Mesenchymal stem cell (in vitro differentiated cells and primary cell): ENCODE results near the gene VEZF1.

Experiments used
- DNase-seq: peaks from one replicate; pipeline ENCODE4 v3.0.0-alpha.2; 2013
- H2AFZ ChIP-seq: one replicate; pipeline ENCODE4 v1.6.1; 2013; ENCODE audit warnings: low read depth, mild to moderate bottlenecking, control low read depth, inconsistent platforms, low read length, moderate library complexity
- H2AK5ac ChIP-seq: 2 replicates; pipeline ENCODE4 v1.6.1; 2013; ENCODE audit warnings: low read length, moderate library complexity, mild to moderate bottlenecking, inconsistent platforms; ENCODE audit not compliant: severe bottlenecking
- H2BK120ac ChIP-seq: one replicate; pipeline ENCODE4 v1.6.1; 2013; ENCODE audit warnings: low read depth, mild to moderate bottlenecking, inconsistent platforms, low read length, moderate library complexity
- H2BK12ac ChIP-seq, 2 experiments: one replicate each; pipeline ENCODE4 v1.6.1; 2013; ENCODE audit warnings: inconsistent platforms in 2 of 2, low read length in 2 of 2, mild to moderate bottlenecking in 2 of 2, moderate library complexity in 2 of 2, control low read depth in 1 of 2
- H2BK15ac ChIP-seq: one replicate; pipeline ENCODE4 v1.6.1; 2013; ENCODE audit warnings: mild to moderate bottlenecking, low read depth, inconsistent platforms; ENCODE audit not compliant: poor library complexity, severe bottlenecking
- H2BK5ac ChIP-seq: 2 replicates; pipeline ENCODE4 v1.6.1; 2013; ENCODE audit warnings: low read depth, mild to moderate bottlenecking, low read length, control low read depth, inconsistent platforms; ENCODE audit not compliant: poor library complexity, severe bottlenecking
- H3K14ac ChIP-seq, 2 experiments: one replicate each; pipeline ENCODE4 v1.6.1; 2013; ENCODE audit warnings: inconsistent platforms in 2 of 2, low read length in 2 of 2, control low read depth in 1 of 2, mild to moderate bottlenecking in 1 of 2, moderate library complexity in 1 of 2
- H3K18ac ChIP-seq, 2 experiments: one replicate each; pipeline ENCODE4 v1.6.1; 2013; ENCODE audit warnings: inconsistent platforms in 2 of 2, low read length in 2 of 2, control low read depth in 1 of 2, low read depth in 1 of 2, mild to moderate bottlenecking in 1 of 2
- H3K23ac ChIP-seq, 2 experiments: one replicate each; pipeline ENCODE4 v1.6.1; 2013; ENCODE audit warnings: inconsistent platforms in 2 of 2, low read length in 2 of 2, mild to moderate bottlenecking in 2 of 2, moderate library complexity in 2 of 2, control low read depth in 1 of 2
- H3K27ac ChIP-seq: 2 replicates; pipeline ENCODE4 v1.5.1; 2013; ENCODE audit warnings: mild to moderate bottlenecking, moderate library complexity, low read length, control low read depth, inconsistent platforms; ENCODE audit not compliant: poor library complexity, severe bottlenecking
- H3K27me3 ChIP-seq, 2 experiments: 2 replicates each; pipeline versions ENCODE4 v1.6.1 to v1.7.0; 2013; ENCODE audit warnings: low read length in 2 of 2, mild to moderate bottlenecking in 2 of 2, moderate library complexity in 2 of 2, control low read depth in 1 of 2, inconsistent platforms in 1 of 2; ENCODE audit not compliant: control insufficient read depth in 1 of 2, insufficient read depth in 1 of 2
- H3K36me3 ChIP-seq, 2 experiments: 2 replicates each; pipeline versions ENCODE4 v1.6.1 to v1.7.0; 2013; ENCODE audit warnings: low read length in 2 of 2, control low read depth in 1 of 2, inconsistent platforms in 1 of 2, low read depth in 1 of 2, mild to moderate bottlenecking in 1 of 2; ENCODE audit not compliant: insufficient read depth in 2 of 2, control insufficient read depth in 1 of 2
- H3K4ac ChIP-seq, 2 experiments: one replicate each; pipeline ENCODE4 v1.6.1; 2013; ENCODE audit warnings: inconsistent platforms in 2 of 2, low read length in 2 of 2, mild to moderate bottlenecking in 2 of 2, moderate library complexity in 2 of 2, control low read depth in 1 of 2, low read depth in 1 of 2
- H3K4me1 ChIP-seq: 2 replicates; pipeline ENCODE4 v1.6.1; 2013; ENCODE audit warnings: low read depth, low read length, control low read depth; ENCODE audit not compliant: control insufficient read depth, insufficient read depth
- H3K4me2 ChIP-seq: 2 replicates; pipeline ENCODE4 v1.6.1; 2013; ENCODE audit warnings: low read length, mild to moderate bottlenecking, inconsistent platforms; ENCODE audit not compliant: poor library complexity, severe bottlenecking
- H3K4me3 ChIP-seq, 2 experiments: 2 replicates each; pipeline versions ENCODE4 v1.5.1 to v1.7.0; 2013; ENCODE audit warnings: low read length in 2 of 2, mild to moderate bottlenecking in 2 of 2, control low read depth in 1 of 2, low read depth in 1 of 2; ENCODE audit not compliant: insufficient read depth in 1 of 2
- H3K79me1 ChIP-seq: replicated peaks from 2 replicates; pipeline ENCODE4 v1.6.1; 2013; ENCODE audit warnings: mild to moderate bottlenecking, control low read depth, low read length, inconsistent platforms; ENCODE audit not compliant: poor library complexity, severe bottlenecking
- H3K9ac ChIP-seq: 2 replicates; pipeline ENCODE4 v1.7.0; 2013; ENCODE audit warnings: mild to moderate bottlenecking, low read length, moderate library complexity
- H3K9me3 ChIP-seq: 2 replicates; pipeline ENCODE4 v1.7.0; 2013; ENCODE audit warnings: mild to moderate bottlenecking, low read length; ENCODE audit not compliant: control insufficient read depth
- H4K8ac ChIP-seq: one replicate; pipeline ENCODE4 v1.6.1; 2013; ENCODE audit warnings: inconsistent platforms, mild to moderate bottlenecking, low read length, moderate library complexity
- H4K91ac ChIP-seq: one replicate; pipeline ENCODE4 v1.6.1; 2013; ENCODE audit warnings: mild to moderate bottlenecking, low read length, inconsistent platforms
- WGBS: methylation state at CpG from one replicate; pipeline ENCODE4 v1.1.7; 2013; ENCODE audit warnings: mixed read lengths; 5-methylcytosine and 5-hydroxymethylcytosine counted together

The VEZF1 gene

DNA sequence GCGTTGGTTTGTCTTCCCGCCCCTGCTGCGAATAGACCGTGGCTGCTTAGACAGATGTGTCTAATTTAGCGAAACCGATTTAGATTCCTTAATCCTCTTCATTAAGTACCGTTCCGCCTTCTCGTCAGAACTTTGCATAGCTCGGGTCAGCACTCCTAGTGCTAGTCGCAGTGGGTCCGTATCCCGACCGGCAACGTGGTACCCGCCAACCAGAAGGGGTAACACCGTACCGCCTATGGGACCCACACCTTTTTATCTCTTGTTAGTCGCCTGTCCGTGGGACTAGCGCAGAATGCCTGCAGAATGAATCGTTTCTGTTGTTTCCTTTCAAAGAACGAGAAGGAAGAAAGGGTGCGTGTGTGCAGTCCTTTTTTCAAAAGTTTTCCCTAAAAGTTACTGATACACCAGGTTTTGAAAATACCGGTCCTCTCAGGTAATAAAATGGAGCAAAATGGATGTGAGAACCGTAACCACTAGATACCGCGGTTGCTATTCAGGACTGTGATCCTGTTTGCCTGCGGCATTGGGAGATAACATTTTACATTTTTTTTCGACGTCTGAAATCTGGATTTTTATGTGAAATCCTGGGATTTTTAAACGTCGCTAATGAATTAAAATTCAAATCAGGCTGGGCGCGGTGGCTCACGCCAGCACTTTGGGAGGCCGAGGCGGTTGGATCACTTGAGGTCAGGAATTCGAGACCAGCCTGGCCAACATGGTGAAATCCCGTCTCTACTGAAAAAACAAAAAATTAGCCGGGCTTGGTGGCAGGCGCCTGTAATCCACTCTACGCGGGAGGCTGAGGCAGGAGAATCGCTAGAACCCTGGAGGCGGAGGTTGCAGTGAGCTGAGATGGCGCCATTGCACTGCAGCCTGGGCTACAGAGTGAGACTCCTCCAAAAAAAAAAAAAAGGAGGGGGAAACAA is 20.0 kb upstream of the VEZF1 start:
- DNase-seq = no peak

DNA sequence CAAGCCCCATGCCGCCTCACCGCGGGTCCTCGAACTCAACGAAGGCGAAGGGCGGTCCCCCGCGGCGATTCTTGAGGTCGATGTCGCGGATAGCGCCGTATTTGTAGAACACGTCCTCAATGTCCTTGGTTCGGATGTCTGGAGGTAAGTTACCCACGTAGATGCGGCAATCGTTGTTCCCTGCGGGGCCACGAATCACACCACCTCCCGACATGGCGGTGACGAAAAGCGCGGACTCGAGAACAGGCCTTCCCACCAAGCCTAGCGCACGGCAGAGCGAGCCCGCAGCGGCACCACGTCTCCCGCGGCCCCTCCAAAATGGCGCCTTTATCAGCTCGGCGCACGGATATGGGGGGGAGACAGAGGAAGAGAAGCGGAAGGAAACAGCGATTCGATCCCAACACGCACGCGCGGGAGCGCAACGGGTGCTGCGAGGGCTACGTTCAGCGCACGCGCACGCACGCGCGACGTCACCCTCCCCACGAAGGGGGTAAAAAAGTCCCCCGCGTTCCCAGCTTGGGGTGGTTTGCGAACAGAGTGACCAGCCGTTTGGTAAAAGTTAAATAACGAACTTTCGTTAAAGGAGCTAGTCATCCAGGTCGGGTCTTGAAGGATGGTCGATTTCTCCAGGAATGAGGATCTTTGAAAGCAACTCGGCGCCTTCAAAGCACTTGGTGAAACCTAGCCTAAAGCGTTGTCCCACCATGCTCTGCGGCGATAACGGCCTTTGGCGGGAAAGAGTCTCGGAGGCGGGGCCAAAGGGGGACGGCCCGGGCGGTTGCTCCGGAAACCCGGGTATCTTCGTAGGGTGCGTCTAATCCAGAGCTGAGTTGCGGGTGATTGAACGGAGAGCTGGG is 19.1 kb upstream of the VEZF1 start, which contains the start of gene SRSF1:
SRSF1 (minus strand) TSS at position 323 of the 857 bp plus-strand sequence; CDS start at position 214, 109 bp downstream.
- H3K79me1 ChIP-seq = peaks cover 5% of the 10 kb centered on the region

More for the DNA sequence above, 20.0 kb upstream of the VEZF1 start:
- H3K27me3 ChIP-seq = no peaks in the 10 kb centered on the region
- H3K14ac ChIP-seq = peak overlapping the region in 1 of 2 experiments; percentile 76
- peak overlapping the region; percentile 87 for H2AFZ ChIP-seq
- 42% methylated on average over 44 of the region's 47 CpGs for WGBS
- peaks cover 9% of the 10 kb centered on the region for H3K79me1 ChIP-seq
- H3K4me1 ChIP-seq = peaks cover 4% of the 10 kb centered on the region
- H2BK12ac ChIP-seq = no peak overlapping the region
- peak overlapping the region; percentile 45 for H4K8ac ChIP-seq
- peaks cover 2 to 41% of the 10 kb centered on the region in 2 experiments for H3K36me3 ChIP-seq
- H3K23ac ChIP-seq = peak overlapping the region in 1 of 2 experiments; percentile 61
- peak overlapping the region; percentile 42 to 70 for H3K18ac ChIP-seq
- H2BK120ac ChIP-seq = no peak overlapping the region
- H4K91ac ChIP-seq = no peak overlapping the region
- peak overlapping the region; percentile 58 to 98 for H3K4me3 ChIP-seq
- no peak overlapping the region for H2BK15ac ChIP-seq
- peak overlapping the region; percentile 100 for H3K9ac ChIP-seq
- H2BK5ac ChIP-seq = peak overlapping the region; percentile 37
- H2AK5ac ChIP-seq = no peak overlapping the region
- peak overlapping the region; percentile 97 for H3K4me2 ChIP-seq
- peak overlapping the region in 1 of 2 experiments; percentile 78 for H3K4ac ChIP-seq
- H3K9me3 ChIP-seq = no peaks in the 10 kb centered on the region
- peak overlapping the region; percentile 23 for H3K27ac ChIP-seq

DNA sequence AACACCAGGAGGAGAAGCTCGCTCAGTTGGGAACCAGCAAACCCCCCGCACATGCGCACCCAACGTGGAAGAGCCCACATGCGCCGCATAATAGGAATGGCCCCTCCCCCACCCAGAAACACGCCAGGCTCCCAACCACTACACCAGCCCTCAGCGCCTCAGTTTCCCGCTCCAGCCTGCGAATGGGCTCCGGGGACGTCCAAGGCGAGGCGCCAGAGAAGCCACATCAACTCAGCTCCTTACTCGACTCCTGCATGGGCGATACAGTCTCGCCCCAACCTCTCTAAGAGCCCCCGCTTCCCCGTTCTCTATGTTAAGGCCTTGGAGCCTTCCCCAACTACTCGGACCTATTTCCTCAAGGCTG is 18.5 kb upstream of the VEZF1 start:
- H3K4me3 ChIP-seq = peak overlapping the region; percentile 73 to 98
- peak overlapping the region; percentile 37 for H2BK15ac ChIP-seq
- no peaks in the 10 kb centered on the region for H3K27me3 ChIP-seq
- peak overlapping the region; percentile 92 for H3K27ac ChIP-seq
- H2BK12ac ChIP-seq = peak overlapping the region in 1 of 2 experiments; percentile 12
- H2BK5ac ChIP-seq = peak overlapping the region; percentile 51
- H3K36me3 ChIP-seq = peaks cover 6 to 53% of the 10 kb centered on the region in 2 experiments
- peak overlapping the region; percentile 94 for H3K4me2 ChIP-seq
- H3K79me1 ChIP-seq = peaks cover 5% of the 10 kb centered on the region
- no peak overlapping the region for H2AFZ ChIP-seq
- H3K4ac ChIP-seq = peak overlapping the region; percentile 54 to 100
- H4K8ac ChIP-seq = peak overlapping the region; percentile 38
- peak overlapping the region in 1 of 2 experiments; percentile 82 for H3K14ac ChIP-seq
- peak overlapping the region; percentile 100 for H3K9ac ChIP-seq
- H4K91ac ChIP-seq = peak overlapping the region; percentile 74
- peak overlapping the region; percentile 71 to 93 for H3K18ac ChIP-seq
- H3K9me3 ChIP-seq = no peaks in the 10 kb centered on the region
- under 1% methylated on average over 20 of the region's 20 CpGs for WGBS
- peaks cover 7% of the 10 kb centered on the region for H3K4me1 ChIP-seq
- peak overlapping the region; percentile 3 for H2BK120ac ChIP-seq
- peak; percentile 83 for DNase-seq
- peak overlapping the region; percentile 27 for H2AK5ac ChIP-seq
- peak overlapping the region in 1 of 2 experiments; percentile 70 for H3K23ac ChIP-seq

More for the DNA sequence above, 19.1 kb upstream of the VEZF1 start, which contains the start of gene SRSF1:
- peak; percentile 98 for DNase-seq
- Histone ChIP-seq H3K18ac (peak within 1 kb of the TSS; percentile 71 to 93), H3K9ac (peak within 1 kb of the TSS; percentile 100), H2BK120ac (peak within 1 kb of the TSS; percentile 3), H3K27ac (peak within 1 kb of the TSS; percentile 92), H2BK12ac (peak within 1 kb of the TSS in 1 of 2 experiments; percentile 12), H4K8ac (peak within 1 kb of the TSS; percentile 45), H3K27me3 (no peaks in the 10 kb centered on the region), H3K14ac (peak within 1 kb of the TSS in 1 of 2 experiments; percentile 82), H2AFZ (peak within 1 kb of the TSS; percentile 87), H3K23ac (peak within 1 kb of the TSS in 1 of 2 experiments; percentile 70), H3K36me3 (peaks cover 6 to 50% of the 10 kb centered on the region in 2 experiments), H2AK5ac (peak within 1 kb of the TSS; percentile 27), H3K9me3 (no peaks in the 10 kb centered on the region), H3K4me3 (peak within 1 kb of the TSS; percentile 73 to 98), H2BK15ac (peak within 1 kb of the TSS; percentile 37), H4K91ac (peak within 1 kb of the TSS; percentile 74), H2BK5ac (peak within 1 kb of the TSS; percentile 51), H3K4ac (peak within 1 kb of the TSS; percentile 54 to 100), H3K4me1 (peaks cover 7% of the 10 kb centered on the region), H3K4me2 (peak within 1 kb of the TSS; percentile 97)
- WGBS = under 1% methylated on average over 86 of the region's 86 CpGs
